Activated B cell treated with CpG ODN at 0.5 μM for 24 hours (primary cell): ENCODE measurements around the gene CYP1A1. TPM values are rescaled to one million over a fixed set of nuclear protein-coding genes. Genes with fewer than 3 reads are reported as not detected.

Experiments used
- ATAC-seq: fragments of 200-7000 bp; cut with Tn5 transposase; one replicate; pipeline ENCODE4 v1.10.0; 2021; ENCODE audit warnings: low read depth, mild to moderate bottlenecking, moderate library complexity
- CTCF ChIA-PET: fragments of 350-600 bp; sonication (Branson Sonifier 250); formaldehyde crosslinking; loops from one replicate; lab custom pipeline; 2021; ENCODE audit warnings: antibody characterized with exemption; lab: Charles Lee
- POLR2A ChIA-PET: fragments of 350-600 bp; sonication (Branson Sonifier 250); formaldehyde crosslinking; loops from one replicate; lab custom pipeline; 2021; ENCODE audit warnings: antibody characterized with exemption; lab: Charles Lee
- DNase-seq: peaks from one replicate; pipeline ENCODE4 v3.0.0; 2022
- H3K27ac Mint-ChIP-seq: one replicate; pipeline ENCODE4 v1.8.0; 2020; ENCODE audit warnings: mixed read lengths
- H3K27me3 Mint-ChIP-seq: one replicate; pipeline ENCODE4 v1.8.0; 2021; ENCODE audit warnings: mixed read lengths
- H3K36me3 Mint-ChIP-seq: one replicate; pipeline ENCODE4 v1.8.0; 2021; ENCODE audit warnings: low read depth, mixed read lengths
- H3K4me1 Mint-ChIP-seq: one replicate; pipeline ENCODE4 v1.8.0; 2021; ENCODE audit warnings: mixed read lengths
- H3K4me3 Mint-ChIP-seq: one replicate; pipeline ENCODE4 v1.8.0; 2020; ENCODE audit warnings: mild to moderate bottlenecking, mixed read lengths
- H3K9me3 Mint-ChIP-seq: one replicate; pipeline ENCODE4 v1.8.0; 2020; ENCODE audit warnings: mixed read lengths
- intact Hi-C: fragments of 100-400 bp; cut with micrococcal nuclease; formaldehyde crosslinking; loops from one replicate; pipeline ENCODE4 v1.15.1; 2024
- total RNA-seq: library from RNA; stranded (reverse); gene quantifications from 2 replicates; pipeline ENCODE4 v1.2.3, GENCODE V29; 2022
- TF ChIP-seq, protein P1 (sequence below): fragments of 200-600 bp; IDR thresholded peaks from one replicate; pipeline ENCODE4 v1.8.0; 2022; ENCODE audit warnings: antibody characterized with exemption, mild to moderate bottlenecking

The CYP1A1 gene
- total RNA-seq, 1 donor from 2014 or later = 0.49 TPM

DNA sequence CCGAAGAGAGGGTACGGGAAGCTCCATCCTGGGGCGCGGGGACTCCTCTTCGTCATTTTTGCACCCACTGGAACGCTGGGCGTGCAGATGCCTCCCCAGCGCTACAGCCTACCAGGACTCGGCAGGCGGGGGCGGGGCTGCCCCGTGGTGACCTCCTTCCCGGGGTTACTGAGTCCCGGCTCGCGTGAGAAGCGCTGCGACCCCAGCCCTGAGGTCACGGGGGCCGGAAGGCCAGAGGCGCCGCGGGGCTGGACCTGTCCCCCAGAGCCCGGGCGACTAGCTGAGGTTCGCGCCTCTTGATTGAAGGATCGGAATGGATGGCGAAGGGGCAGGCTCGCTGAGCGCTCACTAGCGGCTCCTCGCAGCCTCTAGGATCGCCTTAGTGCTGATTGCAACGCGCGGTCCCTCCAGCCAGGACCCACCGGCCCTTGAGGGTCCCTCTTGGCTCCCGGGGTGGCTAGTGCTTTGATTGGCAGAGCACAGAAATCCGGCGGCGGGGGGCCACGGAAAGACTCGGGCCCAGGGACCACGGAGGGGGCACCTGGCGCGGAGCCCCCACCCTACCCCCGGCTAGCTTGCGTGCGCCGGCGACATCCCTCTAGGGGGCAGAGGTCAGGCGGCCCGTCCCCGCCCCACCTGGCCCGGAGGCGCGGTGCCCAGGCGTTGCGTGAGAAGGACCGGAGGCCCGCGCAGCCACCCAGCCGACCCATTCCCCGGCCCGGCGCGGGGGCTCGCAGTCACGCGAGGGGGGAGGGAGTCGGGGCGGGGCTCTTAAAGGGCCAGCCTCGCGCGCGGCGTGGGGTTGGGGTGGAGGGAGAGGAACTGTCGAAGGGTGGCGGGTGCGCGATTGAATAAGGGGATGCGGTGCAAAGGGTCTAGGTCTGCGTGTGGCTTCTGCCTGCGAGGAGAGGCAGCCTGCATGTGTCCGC is 781 bp upstream of the CYP1A1 start:
- TF ChIP-seq, protein P1, sequence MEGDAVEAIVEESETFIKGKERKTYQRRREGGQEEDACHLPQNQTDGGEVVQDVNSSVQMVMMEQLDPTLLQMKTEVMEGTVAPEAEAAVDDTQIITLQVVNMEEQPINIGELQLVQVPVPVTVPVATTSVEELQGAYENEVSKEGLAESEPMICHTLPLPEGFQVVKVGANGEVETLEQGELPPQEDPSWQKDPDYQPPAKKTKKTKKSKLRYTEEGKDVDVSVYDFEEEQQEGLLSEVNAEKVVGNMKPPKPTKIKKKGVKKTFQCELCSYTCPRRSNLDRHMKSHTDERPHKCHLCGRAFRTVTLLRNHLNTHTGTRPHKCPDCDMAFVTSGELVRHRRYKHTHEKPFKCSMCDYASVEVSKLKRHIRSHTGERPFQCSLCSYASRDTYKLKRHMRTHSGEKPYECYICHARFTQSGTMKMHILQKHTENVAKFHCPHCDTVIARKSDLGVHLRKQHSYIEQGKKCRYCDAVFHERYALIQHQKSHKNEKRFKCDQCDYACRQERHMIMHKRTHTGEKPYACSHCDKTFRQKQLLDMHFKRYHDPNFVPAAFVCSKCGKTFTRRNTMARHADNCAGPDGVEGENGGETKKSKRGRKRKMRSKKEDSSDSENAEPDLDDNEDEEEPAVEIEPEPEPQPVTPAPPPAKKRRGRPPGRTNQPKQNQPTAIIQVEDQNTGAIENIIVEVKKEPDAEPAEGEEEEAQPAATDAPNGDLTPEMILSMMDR = no peak
- intact Hi-C loops = loop anchor here (2.0 kb wide), 1 partner anchor 29 kb away; the partner anchor contains the start of gene EDC3
- Mint-ChIP-seq H3K27me3 (peaks cover 54% of the 10 kb centered on the region), H3K4me1 (peaks cover 11% of the 10 kb centered on the region), H3K4me3 (peak overlapping the region; percentile 73), H3K27ac (no peak overlapping the region), H3K9me3 (no peaks in the 10 kb centered on the region), H3K36me3 (no peaks in the 10 kb centered on the region)
- ChIA-PET POLR2A (interaction anchor here (0.6 to 1.5 kb wide), 4 partner anchors 51 to 725 kb away, joined by 3 to 6 read pairs (median 4); no protein-coding TSS in a partner anchor), CTCF (interaction anchor here (1.8 kb wide), 1 partner anchor 43 kb away, joined by 4 read pairs; no protein-coding TSS in a partner anchor)
- peak; percentile 66 for ATAC-seq
- peak; percentile 50 for DNase-seq

DNA sequence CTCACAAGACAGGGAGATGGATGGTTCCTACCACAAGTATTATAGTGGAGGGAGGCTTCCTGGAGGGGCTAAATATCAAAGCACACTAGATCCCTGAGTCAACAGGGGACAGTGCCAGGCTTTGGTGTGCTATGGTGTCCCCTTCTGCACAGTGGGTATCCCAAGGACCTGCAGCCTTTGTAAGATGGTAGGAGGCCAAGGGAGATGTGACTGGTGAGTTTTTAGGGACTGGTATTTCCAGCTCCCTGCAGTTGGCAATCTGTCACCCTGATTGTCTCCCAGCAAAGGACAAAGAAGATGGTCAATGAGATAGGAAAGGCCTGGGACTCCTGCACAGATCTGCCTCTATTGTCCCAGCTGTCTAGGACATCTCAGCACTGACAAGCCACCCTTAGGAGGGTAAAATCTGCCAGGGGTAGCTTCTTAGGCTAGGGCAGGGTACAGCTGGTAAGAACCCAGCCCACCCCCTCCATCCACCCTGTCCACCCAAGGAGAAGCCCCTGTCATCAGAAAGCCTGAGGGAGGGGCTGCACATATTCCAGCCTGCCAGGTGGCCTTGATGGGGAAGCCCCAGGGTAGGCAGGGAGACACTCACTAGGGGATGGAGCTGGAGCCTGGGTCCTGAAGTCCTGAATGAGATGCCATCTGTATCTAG is 631 bp downstream of the CYP1A1 start:
- POLR2A ChIA-PET = interaction anchor here (0.6 to 1.5 kb wide), 3 partner anchors 52 to 145 kb away, joined by 3 read pairs; no protein-coding TSS in a partner anchor

DNA sequence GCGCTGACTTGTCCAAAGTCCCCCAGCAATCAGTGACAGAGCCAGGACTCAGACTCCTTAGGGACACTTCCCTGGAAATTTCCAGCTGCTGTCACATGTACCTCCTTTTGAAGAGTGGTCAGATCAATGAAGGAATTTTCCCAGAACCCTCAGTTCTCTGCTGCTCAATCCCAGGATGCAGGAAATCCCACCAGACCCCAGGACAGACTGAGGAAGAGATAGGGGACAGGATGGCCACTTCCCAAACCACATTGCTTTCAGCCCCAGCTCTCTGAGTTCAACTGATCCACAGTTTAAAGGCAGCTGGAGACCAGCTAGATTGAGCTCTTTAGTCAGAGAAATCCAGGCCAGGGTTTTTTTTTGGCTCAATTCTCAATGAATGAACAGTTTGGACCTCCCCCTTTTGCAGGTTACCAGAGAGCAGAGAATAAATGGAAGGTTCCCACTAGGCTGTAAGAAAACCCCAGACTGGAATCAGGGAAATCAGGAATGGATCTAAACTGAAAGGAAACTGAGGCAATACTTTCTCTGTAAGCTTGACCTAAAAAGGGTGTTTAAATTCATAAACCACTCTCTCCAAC is 1.5 kb downstream of the CYP1A1 start:
- ATAC-seq = peak; percentile 41
- H3K4me3 Mint-ChIP-seq = no peak overlapping the region
- intact Hi-C loops = loop anchor here (2.0 kb wide), 1 partner anchor 27 kb away; the partner anchor contains the start of gene EDC3
- H3K36me3 Mint-ChIP-seq = no peaks in the 10 kb centered on the region
- H3K4me1 Mint-ChIP-seq = peaks cover 11% of the 10 kb centered on the region
- TF ChIP-seq, protein P1 = no peak
- no peaks in the 10 kb centered on the region for H3K9me3 Mint-ChIP-seq
- H3K27ac Mint-ChIP-seq = no peak overlapping the region
- no peak for DNase-seq
- peaks cover 39% of the 10 kb centered on the region for H3K27me3 Mint-ChIP-seq
- CTCF ChIA-PET = no interaction called here
- POLR2A ChIA-PET = no interaction called here

More for the DNA sequence above, 631 bp downstream of the CYP1A1 start:
- peaks cover 40% of the 10 kb centered on the region for H3K27me3 Mint-ChIP-seq
- CTCF ChIA-PET = no interaction called here
- peaks cover 11% of the 10 kb centered on the region for H3K4me1 Mint-ChIP-seq
- ATAC-seq (no peak), DNase-seq (no peak)
- H3K4me3 Mint-ChIP-seq = peak overlapping the region; percentile 73
- no peaks in the 10 kb centered on the region for H3K9me3 Mint-ChIP-seq
- H3K36me3 Mint-ChIP-seq = no peaks in the 10 kb centered on the region
- no peak overlapping the region for H3K27ac Mint-ChIP-seq
- TF ChIP-seq, protein P1 = no peak
- intact Hi-C loops = loop anchor here (2.0 kb wide), 1 partner anchor 28 kb away; the partner anchor contains the start of gene EDC3

DNA sequence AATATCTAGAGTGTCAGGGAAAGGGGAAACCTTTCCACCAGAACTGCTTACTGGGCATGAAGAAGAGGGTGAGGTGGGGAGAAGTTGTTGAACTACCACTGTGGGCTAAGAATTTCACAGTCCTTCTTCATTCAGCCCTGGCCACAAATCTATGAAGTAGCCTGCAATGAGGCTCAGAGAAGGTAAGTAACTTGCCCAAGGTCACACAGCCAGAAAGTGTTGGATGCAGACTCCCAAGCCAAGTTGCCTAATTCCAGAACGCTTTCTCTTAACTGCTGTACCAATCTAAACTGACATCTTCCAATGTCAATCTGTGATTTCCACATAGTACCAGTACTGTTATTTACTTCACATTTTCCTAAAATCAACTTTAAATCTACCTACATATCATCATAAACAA is 2.1 kb downstream of the CYP1A1 start:
- intact Hi-C loops = no loop called here
- DNase-seq (no peak), ATAC-seq (no peak)
- ChIA-PET POLR2A (no interaction called here), CTCF (no interaction called here)
- TF ChIP-seq, protein P1 = no peak
- H3K27me3 Mint-ChIP-seq = peaks cover 38% of the 10 kb centered on the region
- H3K36me3 Mint-ChIP-seq = no peaks in the 10 kb centered on the region
- H3K4me3 Mint-ChIP-seq = no peak overlapping the region
- H3K9me3 Mint-ChIP-seq = no peaks in the 10 kb centered on the region
- peaks cover 11% of the 10 kb centered on the region for H3K4me1 Mint-ChIP-seq
- H3K27ac Mint-ChIP-seq = no peak overlapping the region
